ENCODE results near the gene KIF24.
"Not testable (repeated sequence)": the region's sequence is repeated elsewhere in the genome, so short reads cannot be mapped to it uniquely, and the experiment has no call there.

KIF24 gene, protein sequence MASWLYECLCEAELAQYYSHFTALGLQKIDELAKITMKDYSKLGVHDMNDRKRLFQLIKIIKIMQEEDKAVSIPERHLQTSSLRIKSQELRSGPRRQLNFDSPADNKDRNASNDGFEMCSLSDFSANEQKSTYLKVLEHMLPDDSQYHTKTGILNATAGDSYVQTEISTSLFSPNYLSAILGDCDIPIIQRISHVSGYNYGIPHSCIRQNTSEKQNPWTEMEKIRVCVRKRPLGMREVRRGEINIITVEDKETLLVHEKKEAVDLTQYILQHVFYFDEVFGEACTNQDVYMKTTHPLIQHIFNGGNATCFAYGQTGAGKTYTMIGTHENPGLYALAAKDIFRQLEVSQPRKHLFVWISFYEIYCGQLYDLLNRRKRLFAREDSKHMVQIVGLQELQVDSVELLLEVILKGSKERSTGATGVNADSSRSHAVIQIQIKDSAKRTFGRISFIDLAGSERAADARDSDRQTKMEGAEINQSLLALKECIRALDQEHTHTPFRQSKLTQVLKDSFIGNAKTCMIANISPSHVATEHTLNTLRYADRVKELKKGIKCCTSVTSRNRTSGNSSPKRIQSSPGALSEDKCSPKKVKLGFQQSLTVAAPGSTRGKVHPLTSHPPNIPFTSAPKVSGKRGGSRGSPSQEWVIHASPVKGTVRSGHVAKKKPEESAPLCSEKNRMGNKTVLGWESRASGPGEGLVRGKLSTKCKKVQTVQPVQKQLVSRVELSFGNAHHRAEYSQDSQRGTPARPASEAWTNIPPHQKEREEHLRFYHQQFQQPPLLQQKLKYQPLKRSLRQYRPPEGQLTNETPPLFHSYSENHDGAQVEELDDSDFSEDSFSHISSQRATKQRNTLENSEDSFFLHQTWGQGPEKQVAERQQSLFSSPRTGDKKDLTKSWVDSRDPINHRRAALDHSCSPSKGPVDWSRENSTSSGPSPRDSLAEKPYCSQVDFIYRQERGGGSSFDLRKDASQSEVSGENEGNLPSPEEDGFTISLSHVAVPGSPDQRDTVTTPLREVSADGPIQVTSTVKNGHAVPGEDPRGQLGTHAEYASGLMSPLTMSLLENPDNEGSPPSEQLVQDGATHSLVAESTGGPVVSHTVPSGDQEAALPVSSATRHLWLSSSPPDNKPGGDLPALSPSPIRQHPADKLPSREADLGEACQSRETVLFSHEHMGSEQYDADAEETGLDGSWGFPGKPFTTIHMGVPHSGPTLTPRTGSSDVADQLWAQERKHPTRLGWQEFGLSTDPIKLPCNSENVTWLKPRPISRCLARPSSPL (N-terminal part only)

DNA sequence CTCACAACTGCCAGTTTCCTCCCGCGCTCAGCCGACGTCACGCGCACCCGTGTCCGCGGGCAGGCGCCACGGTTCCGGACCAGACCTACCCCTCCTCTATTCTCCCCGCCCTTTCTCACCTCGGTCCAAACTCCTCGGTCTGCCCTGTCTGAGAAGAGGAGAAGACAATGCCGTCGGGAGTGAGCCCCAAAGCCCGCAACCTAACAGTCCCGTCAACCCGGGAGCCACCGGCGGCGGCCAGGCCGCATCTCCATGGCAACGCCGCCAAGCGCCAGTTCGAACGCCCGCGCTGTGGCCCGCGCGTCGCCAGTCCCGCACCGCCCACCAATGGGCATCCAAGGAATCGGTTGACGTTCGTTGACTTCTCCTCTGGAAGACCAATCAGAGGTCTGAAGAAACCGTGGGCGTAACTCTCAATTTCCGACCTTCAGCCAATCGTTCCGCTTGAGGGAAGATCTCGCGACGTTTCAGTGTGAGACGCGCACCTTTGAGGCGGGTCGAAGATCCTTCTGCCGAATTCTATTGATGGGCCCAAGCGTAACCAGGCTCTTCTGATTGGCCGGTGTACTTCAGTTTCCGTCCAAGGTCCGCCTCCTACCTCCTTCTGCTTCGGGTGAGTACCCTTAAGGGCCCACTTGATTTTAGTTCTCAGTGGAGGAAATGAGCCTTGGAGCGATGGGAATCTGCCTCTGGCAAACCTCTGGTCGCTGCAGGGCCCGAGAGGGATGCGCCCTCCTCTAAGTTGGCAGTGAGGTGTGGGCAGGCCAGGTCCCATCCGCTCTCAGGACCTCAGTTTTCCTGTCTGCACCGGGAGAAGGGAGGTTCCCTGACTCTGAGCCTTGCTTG is at the start of gene KIF24, which contains the start of gene NUDT2:
KIF24 (minus strand) TSS at position 282 of the 846 bp plus-strand sequence. CDS start 17,922 bp downstream, outside the sequence.
NUDT2 (plus strand) TSS at position 583 of the 846 bp plus-strand sequence. CDS start 9,471 bp downstream, outside the sequence.
- DNase-seq = peak; percentile 99

DNA sequence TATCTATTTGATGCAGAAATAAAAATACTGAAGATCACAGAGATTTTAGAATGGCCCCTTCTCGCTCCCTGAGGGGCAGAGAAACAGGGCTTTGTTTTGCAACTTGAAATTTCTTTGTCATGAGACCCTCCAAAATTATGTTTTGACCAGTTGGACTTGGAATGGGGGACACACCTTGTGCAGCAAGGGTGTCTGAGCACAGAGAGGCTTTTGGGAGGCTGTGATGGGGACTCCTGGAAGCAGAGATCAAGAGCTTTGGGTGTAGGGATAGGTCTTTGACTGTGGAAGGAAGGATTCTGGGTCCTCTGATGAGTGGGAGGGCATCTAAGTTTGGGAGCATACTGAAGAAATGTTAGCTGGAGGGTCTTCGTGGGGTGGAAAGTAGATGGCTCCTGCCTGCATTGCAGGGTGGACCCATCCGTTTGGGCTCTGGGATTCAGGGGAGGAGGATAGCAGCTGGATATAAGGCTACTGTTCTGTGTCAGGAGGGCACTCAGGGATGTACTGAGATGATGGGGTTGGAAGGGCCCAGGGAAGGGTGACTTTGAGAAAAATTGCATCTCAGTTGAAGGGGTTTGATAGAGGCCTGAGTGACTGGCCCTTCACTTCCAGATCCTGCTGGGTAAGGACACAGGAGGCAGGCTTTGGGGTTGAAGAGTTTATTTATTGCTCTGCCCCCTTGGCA is 49.5 kb upstream of the KIF24 start:
- DNase-seq = no peak

DNA sequence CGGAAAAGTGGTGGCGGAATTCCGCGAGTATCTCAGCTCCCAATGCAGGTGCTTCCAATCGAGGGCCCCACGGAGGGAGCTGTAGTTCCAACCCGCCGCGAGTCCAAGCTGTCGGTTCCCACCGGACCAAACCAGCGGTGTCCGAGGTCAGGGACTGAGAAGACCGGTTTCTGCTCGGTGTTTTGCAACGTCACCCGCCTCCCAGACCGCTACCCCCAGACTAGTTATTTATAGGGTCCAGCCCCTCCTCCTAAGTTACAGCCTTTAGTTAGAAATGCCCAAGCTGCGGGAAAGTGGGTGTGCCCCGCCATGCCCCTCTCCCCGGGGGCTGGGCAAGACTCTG is 48.3 kb upstream of the KIF24 start:
- no peak for DNase-seq

DNA sequence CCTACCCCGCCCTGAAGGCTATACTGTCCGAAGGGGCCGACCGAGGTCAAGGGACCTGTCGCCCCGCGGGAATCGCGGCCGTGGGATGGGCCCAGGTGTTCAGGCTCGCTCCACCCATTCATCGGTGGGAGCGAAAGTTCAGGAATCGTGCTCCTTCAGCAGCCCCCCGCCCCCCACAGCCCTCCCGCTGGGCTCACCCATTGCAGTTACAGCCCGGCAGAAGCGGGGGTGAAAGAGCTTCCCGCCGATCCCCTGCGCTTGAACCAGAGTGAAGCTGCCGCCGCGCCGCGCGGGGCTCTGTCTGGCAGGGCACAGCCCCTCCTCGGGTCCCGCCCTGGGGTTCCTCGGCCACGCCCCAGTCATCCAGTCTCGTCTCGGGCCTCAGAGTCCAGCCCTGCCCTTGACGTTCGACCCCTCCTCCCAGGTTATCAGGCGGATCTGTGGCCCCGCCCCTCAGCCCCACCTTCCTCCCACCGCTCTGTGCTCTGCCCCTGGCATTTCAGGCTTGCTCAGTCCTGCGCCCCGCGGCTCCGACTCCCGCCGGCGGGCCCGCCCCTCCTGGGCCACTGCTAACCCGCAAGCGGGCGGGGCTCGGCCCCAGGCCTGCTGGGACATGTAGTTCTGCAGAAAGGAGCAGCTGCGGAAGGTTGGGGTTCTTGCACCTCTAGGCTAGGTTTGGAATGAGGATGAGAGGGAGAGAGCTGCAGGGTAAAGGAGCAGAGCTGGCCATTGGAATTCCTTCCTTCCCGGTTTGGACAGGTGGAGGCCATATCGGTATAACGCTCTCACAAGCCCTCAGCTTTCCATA is 47.7 kb upstream of the KIF24 start, which contains the start of gene MYORG:
MYORG (minus strand) TSS at position 303 of the 808 bp plus-strand sequence. CDS start 3,955 bp downstream, outside the sequence.
- peak; percentile 86 for DNase-seq

DNA sequence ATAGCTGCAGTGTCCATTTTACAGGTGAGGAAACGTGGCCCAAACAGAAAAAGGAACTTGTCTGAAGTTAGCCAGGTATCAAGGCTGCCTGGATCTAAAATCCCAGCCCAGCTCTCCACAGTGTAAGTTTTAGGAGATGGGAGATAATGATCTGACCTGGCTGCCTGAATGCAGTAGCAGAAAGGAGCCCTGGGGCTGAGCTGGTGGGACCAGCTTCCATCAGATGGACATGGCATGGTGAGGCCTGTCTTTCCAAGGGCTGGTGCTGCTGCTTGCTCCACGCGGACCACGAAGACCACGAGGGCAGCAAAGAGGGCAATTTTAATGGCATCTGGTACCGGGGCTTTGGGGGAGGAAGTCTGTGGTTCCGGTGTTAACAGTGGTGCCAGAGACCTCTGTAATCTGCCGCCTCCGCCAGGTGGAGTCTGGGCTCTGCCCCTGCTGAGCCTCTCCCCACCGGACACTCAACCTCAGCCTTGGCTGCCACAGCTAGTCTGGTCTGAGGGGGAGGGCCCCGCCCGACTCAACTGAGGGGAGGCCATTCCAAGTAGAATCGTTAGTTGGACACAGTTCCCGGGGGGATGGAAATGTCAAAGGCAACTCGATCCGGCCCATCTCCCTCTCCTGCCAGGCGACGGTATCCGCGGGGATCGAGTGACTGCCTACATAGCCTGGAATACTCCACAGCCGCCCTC is 47.0 kb upstream of the KIF24 start:
- DNase-seq = no peak

DNA sequence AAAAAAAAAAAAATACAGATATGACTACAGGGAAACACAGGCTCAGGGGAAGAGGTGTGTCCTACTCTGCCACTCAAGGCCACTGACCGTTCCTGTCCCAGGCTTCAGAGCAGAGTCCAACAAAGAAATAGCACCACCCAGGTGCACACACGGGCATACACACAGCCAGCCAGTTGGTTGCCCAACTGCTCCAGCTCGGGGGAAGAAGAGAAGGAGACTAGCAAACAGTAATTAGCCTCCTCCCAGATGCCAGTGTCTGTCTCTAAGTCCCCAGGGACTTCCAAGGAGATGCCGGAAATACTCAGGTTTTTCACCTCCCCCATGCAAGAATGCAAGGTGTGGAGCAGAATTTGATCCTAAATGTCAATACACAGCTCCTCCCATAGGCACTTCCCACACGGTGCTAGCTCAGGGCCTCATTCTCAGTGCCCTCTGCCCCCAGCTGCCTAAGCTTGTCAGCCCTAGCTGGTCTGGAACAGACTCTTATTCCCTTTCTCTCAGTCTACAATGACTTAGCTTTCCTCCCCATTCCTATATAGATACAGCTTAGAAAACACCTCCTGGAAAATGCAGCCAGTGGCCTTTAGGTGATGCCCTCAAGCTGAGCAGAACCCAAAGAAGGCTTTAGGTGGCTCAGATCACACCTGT is 46.0 kb upstream of the KIF24 start:
- DNase-seq = no peak

DNA sequence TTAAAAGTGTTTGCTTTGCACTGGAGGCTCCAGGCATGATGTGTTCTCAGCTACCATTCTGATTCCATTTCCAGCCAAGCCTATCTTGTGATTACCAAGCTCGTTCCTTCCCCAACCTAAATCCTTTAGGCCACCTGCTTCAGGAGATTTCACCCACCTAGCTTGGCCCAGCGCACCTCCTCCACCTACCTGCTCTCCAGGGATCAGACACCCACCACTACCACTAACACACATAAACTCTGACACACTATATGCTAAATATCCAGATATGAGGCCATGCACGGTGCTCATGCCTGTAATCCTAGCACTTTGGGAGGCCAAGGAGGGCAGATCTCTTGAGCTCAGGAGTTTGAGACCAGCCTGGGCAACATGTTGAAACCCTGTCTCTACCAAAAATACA is 45.3 kb upstream of the KIF24 start:
- no peak for DNase-seq

DNA sequence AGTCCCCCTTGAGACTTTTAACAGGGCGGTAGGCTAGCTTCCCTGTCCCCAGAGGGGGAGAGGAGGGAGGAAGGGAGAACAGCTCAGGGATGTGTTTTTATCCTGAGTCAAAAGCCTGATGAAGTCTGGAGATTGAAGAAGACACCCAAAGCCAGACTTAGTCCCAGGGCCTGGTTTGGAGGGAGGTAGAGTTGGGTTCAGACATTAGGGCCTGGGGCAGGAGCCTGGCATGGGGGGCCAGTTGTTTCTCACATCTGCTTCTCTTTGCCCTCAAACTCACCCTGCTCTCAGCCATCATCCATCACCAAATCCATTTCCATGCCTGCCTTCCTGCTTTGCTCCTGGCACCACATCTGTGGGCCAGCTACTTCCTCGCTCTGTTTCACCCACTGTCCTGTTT is 44.7 kb upstream of the KIF24 start:
- no peak for DNase-seq

DNA sequence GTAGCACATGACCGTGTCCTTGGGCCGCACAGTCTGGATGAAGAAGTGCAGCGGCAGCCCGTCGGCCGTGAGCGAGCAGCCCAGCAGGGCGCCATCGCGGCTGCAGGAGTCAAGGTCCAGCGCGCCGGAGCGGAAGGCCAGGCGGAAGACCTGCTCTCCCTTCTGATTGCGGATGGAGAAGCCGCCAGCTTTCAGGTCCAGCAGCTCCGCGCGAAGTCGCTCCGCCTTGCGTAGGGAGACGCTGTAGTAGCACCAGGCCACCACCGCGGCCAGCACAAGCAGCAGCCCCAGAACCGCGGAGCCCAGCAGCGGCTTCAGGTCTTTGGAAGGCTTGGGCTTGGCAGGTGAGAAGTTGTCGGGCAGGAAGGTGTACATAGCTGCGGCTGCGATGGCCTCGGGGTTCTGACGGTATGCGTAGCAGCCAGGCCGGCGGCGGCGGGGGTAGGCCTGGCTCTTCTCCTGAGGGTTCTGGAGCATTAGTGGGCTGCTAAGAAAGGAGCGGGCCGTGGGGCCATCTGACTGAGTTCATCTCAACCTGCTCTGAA is 43.5 kb upstream of the KIF24 start:
- DNase-seq = no peak

DNA sequence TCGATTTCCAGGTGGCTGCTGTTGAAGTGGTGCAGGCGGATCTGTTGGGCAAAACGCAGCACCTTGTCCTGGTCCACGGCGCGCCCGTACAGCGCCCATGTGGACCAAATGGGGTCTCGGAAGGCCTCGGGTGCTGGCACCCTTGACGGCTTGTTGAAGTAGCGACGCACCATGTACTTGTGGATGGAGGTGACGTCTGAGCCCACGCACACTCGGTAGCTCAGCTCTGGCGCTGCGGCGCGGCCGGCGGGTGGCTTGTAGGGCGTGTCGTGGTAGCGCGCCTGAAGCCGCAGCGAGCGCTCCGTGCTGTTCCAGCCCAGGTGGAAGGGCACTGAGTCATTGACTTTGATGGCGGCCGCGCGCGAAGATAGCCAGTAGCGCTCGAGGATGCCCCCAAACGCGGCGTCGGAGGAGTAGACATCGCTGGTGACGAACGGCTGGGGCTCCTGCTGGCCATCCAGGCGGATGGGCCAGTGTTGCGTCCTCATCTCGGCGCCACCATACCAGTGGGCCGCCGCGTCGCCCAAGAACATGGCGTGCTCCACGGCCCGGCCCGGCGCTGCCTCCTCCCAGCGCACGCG is 42.9 kb upstream of the KIF24 start:
- DNase-seq = no peak

DNA sequence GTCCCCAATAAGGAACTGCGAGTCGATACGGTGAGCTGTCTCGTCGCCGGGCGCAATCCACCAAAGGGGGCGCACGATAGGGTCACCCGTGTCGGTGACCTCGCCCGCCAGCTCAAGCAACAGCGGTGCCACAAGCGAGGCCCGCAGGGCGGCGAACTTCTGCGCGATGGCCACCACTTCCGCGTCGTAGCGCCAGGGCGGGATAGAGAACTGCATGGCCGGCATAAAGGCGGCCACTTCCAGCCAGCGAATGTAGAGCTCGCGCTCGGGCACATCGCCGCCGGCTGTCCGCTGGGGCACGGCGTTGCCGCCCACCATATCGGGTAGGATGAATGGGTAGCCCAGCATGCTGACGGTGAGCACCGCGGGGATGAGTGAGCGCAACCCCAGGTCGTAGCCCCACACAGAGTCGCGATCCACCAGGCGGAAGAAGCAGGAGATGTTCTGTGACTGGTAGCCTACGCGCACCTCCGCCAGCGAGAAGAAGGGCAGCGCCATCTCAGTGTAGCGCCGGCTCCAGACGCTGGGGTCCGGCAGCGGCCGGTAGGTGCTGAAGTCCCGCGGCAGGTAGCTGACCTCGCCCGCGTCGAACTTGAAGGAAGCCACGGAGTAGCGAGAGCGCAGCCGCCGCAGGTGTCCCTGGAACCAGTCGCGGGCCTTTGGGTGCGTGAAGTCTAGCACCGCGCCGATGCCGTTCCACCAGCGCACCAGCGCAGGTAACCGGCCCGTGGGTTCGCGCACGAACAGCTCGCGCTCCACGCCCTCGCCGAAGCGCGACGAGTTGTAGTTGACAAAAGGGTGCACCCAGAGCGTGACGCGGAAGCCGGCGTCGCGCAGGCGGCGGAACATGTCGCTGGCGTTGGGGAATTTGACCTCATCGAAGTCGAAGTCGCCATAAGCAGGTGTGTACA is 42.2 kb upstream of the KIF24 start:
- no peak for DNase-seq

DNA sequence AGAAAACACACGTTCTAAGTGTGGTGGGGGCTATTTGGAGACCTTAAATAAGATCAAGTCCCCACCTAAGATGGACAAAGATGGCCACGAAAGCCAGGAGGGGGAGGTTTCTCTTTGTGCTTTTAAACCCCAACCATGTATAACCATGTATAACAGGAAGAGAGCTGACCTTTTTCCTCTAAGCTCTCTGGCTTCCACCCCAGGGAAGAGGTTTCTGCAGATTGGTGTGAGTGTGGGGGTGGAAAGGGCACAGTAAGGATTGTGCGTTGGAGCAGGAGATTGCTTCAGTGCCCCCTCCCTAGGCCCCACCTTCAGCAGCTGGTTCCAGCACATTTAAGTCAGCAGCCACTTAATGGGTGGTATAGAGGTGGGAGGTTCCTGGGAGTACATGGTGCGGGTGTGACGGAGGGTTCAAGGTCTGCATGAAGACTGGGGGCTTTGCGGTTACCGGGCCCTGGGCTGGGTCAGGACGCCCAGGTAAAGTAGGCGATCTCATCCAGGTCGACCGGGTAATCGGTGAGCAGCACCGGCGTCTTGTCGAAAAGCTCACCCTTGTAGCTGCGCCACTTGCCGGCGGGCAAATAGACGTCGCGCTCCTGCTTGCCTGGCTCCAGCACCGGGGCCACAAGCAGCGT is 41.4 kb upstream of the KIF24 start:
- DNase-seq = no peak

DNA sequence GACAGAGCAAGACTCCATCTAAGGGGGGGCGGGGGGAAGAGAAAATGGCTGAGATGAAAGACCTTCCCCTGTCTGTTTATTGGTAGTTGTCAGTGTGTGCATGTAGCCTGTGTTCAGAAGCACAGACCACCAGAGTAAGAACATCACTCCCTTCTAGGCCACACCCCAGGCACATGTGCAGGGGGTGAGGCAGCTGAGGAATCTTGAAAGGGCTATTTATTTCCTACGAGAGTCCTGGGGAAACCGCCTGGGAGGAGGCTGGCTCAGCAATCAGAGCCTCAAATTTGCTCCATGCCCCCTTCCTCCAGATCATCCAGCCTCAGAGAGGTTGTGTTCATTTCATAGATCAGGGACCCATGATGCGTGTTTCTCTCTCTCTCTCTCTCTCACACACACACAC is 40.6 kb upstream of the KIF24 start:
- DNase-seq = no peak

DNA sequence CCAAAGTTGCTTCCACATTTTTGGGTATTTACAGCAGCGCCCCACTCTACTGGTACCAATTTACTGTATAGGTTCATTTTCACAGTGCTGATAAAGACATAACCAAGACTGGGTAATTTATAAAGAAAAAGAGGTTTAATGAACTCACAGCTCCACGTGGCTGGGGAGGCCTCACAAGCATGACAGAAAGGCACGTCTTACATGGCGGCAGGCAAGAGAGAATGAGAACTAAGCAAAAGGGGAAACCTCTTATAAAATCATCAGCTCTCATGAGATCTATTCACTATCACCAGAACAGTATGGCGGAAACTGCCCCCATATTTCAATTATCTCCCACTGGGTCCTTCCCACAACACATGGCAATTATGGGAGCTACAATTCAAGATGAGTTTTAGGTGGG is 39.7 kb upstream of the KIF24 start:
- DNase-seq = not testable (repeated sequence)

DNA sequence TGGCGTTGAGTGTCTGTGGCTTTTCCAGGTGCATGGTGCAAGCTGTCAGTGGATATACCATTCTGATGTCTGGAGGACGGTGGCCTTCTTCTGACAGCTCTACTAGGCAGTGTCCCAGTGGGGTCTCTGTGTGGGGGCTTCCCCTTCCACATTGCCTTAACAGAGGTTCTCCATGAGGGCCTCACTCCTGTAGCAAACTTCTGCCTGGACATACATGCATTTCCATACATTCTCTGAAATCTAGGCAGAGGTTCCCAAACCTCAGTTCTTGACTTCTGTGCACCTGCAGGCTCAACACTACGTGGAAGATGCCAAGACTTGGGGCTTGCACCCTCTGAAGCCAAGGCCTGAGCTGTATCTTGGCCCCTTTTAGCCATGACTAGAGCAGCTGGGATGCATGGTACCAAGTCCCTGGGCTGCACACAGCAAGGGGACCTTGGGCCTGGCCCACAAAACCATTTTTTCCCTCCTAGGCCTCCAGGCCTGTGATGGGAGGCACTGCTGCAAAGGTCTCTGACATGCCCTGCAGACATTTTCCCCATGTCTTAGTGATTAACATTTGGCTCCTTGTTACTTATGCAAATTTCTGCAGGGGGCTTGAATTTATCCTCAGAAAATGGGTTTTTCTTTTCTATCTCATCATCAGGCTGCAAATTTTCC is 38.8 kb upstream of the KIF24 start:
- not testable (repeated sequence) for DNase-seq

DNA sequence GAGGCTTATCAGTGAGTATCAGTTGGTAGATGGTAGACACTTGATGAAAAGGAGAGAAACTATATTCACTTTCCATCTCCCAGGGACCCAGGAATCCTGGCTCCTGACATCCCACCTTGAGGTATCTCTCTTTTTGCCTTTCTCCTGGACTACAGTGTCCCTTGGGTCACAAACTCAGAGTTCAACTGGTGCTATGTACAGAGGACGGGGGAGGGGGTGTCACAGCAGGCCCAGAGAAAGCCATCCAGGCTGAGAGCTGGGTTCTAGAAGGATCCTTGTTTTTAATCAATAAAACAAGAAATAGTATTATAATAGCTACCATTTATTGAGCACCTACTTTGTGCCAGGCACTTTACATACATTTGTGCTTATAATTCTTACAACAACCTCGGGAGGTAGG is 37.3 kb upstream of the KIF24 start:
- no peak for DNase-seq
